ENCODE results near the gene ADIPOR1.
"Not testable (repeated sequence)": the region's sequence is repeated elsewhere in the genome, so short reads cannot be mapped to it uniquely, and the experiment has no call there.

The ADIPOR1 gene

DNA sequence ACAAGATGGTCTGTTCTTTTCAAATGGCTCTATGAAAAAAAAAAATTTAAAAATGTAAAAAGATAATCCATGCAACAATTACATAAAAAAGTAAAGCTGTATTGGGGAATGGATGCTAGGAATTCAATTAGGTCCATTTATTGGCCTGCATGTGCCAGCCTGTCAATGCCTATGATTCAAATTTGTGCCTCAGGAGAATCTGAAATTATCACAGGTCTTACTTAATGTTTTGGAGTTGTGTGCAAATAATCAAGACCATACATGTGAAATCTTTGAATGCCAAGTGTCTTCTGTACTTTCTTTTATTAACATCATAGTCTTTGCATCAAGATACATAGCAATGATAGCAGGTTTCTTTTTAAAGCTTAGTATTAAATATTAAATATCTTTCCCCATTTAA lies 17.6 kb downstream of the ADIPOR1 start:
- no peaks in the 10 kb centered on the region for H3K9me3 Mint-ChIP-seq
- no peaks in the 10 kb centered on the region for H3K4me1 Mint-ChIP-seq
- H3K27me3 Mint-ChIP-seq (ENCODE audit: low read depth), result no peaks in the 10 kb centered on the region
- no peak overlapping the region for H3K4me3 Mint-ChIP-seq
- TF ChIP-seq, protein P1, sequence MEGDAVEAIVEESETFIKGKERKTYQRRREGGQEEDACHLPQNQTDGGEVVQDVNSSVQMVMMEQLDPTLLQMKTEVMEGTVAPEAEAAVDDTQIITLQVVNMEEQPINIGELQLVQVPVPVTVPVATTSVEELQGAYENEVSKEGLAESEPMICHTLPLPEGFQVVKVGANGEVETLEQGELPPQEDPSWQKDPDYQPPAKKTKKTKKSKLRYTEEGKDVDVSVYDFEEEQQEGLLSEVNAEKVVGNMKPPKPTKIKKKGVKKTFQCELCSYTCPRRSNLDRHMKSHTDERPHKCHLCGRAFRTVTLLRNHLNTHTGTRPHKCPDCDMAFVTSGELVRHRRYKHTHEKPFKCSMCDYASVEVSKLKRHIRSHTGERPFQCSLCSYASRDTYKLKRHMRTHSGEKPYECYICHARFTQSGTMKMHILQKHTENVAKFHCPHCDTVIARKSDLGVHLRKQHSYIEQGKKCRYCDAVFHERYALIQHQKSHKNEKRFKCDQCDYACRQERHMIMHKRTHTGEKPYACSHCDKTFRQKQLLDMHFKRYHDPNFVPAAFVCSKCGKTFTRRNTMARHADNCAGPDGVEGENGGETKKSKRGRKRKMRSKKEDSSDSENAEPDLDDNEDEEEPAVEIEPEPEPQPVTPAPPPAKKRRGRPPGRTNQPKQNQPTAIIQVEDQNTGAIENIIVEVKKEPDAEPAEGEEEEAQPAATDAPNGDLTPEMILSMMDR (IDR thresholded peaks at IDR 0.05; ENCODE audit: unreplicated experiment in 3 of 3), result no peak
- H3K27ac Mint-ChIP-seq, result no peak overlapping the region
- H3K36me3 Mint-ChIP-seq (ENCODE audit: low read depth), result peaks cover 54% of the 10 kb centered on the region

DNA sequence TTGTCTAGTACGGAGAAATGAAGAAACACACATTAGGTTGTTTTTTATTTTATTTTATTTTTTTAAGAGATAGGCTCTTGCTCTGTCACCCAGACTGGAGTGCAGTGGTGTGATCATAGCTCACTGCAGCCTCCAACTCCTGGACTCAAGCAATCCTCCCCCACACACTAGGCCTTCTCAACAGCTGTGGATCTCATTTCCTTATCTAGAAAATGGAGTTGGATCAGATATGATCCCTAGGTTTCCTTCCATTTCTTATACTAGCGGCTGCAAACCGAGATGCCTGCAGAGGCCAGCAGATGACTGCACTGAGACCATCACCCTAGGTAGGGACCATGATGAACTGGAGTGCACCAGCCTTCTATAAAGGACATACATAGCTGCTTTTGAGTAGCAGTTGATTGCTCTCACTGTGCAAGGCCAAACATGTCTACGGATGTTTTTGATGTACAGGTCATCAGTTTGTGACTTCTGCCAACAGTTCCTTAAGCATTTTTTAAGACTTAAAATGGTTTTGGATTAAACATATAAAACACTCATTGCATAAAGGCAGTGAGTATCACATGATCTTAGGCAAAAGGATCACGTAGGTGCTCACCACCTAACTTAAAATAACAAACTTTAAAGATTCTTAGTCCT lies 19.7 kb downstream of the ADIPOR1 start:
- Mint-ChIP-seq H3K4me1 (no peaks in the 10 kb centered on the region), H3K27ac (no peak overlapping the region), H3K36me3 (ENCODE audit: low read depth) (peaks cover 35% of the 10 kb centered on the region), H3K9me3 (peaks cover 7% of the 10 kb centered on the region), H3K4me3 (no peak overlapping the region), H3K27me3 (ENCODE audit: low read depth) (no peaks in the 10 kb centered on the region)
- TF ChIP-seq, protein P1 (IDR thresholded peaks at IDR 0.05; ENCODE audit: unreplicated experiment in 3 of 3), result no peak

DNA sequence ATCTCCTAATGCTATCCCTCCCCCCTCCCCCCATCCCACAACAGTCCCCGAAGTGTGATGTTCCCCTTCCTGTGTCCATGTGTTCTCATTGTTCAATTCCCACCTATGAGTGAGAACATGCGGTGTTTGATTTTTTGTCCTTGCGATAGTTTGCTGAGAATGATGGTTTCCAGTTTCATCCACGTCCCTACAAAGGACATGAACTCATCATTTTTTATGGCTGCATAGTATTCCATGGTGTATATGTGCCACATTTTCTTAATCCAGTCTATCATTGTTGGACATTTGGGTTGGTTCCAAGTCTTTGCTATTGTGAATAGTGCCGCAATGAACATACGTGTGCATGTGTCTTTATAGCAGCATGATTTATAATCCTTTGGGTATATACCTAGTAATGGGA lies 21.7 kb downstream of the ADIPOR1 start:
- not testable (repeated sequence) for H3K4me3 Mint-ChIP-seq; H3K27ac Mint-ChIP-seq; H3K4me1 Mint-ChIP-seq; H3K27me3 Mint-ChIP-seq (ENCODE audit: low read depth)
- Mint-ChIP-seq H3K36me3 (ENCODE audit: low read depth) (peaks cover 17% of the 10 kb centered on the region), H3K9me3 (peaks cover 15% of the 10 kb centered on the region)

- peaks cover 11% of the 10 kb centered on the region for H3K36me3 Mint-ChIP-seq (ENCODE audit: low read depth)
- H3K27ac Mint-ChIP-seq, result no peak overlapping the region
- no peak overlapping the region for H3K4me3 Mint-ChIP-seq
- TF ChIP-seq, protein P1 (IDR thresholded peaks at IDR 0.05; ENCODE audit: unreplicated experiment in 3 of 3), result no peak
- H3K4me1 Mint-ChIP-seq, result no peaks in the 10 kb centered on the region
- peaks cover 15% of the 10 kb centered on the region for H3K9me3 Mint-ChIP-seq
- H3K27me3 Mint-ChIP-seq (ENCODE audit: low read depth), result no peaks in the 10 kb centered on the region
Observed at GRCh38 chr1:202935844-202936243, 22.3 kb downstream of the ADIPOR1 start.

DNA sequence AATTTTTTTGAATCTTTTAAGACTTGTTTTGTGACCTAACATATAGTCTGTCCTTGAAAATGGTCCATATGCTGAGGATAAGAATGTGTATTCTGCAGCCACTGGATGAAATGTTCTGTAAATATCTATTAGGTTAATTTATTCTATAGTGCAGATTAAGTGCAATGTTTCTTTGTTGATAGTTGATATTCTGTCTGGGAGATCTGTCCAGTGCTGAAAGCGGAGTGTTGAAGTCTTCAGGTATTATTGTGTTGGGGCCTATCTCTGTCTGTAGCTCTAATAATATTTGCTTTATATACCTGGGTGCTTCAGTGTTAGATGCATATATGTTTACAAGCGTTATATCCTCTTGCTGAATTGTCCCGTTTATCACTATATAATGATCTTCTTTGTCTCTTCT lies 23.4 kb downstream of the ADIPOR1 start:
- no peak overlapping the region for H3K4me3 Mint-ChIP-seq
- no peaks in the 10 kb centered on the region for H3K27me3 Mint-ChIP-seq (ENCODE audit: low read depth)
- H3K27ac Mint-ChIP-seq, result no peak overlapping the region
- H3K4me1 Mint-ChIP-seq, result no peaks in the 10 kb centered on the region
- peaks cover 15% of the 10 kb centered on the region for H3K9me3 Mint-ChIP-seq
- TF ChIP-seq, protein P1 (IDR thresholded peaks at IDR 0.05; ENCODE audit: unreplicated experiment in 3 of 3), result no peak
- H3K36me3 Mint-ChIP-seq (ENCODE audit: low read depth), result peaks cover 8% of the 10 kb centered on the region

DNA sequence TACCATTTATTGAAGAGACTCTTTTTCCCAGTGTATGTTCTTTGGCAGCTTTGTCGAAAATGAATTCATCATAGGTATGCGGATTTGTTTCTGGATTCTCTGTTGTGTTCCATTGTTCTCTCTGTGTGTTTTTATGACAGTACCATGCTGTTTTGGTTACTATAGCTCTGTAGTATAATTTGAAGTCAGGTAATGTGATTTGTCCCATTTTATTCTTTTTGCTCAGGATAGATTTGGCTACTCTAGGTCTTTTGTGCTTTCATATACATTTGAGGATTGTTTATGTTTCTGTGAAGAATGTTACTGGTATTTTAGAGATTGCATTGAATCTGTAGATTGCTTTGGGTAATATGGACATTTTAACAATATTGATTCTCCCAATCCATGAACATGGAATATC lies 25.6 kb downstream of the ADIPOR1 start:
- H3K9me3 Mint-ChIP-seq, result peaks cover 15% of the 10 kb centered on the region
- TF ChIP-seq, protein P1 (IDR thresholded peaks at IDR 0.05; ENCODE audit: unreplicated experiment in 3 of 3), result no peak
- H3K36me3 Mint-ChIP-seq (ENCODE audit: low read depth), result no peaks in the 10 kb centered on the region
- no peak overlapping the region for H3K27ac Mint-ChIP-seq
- no peaks in the 10 kb centered on the region for H3K4me1 Mint-ChIP-seq
- H3K27me3 Mint-ChIP-seq (ENCODE audit: low read depth), result no peaks in the 10 kb centered on the region
- no peak overlapping the region for H3K4me3 Mint-ChIP-seq
